Suprapubic skin (tissue), 4 donors: Measurements from ENCODE around the gene MPDU1. TPM values are rescaled to one million over a fixed set of nuclear protein-coding genes. Genes with fewer than 3 reads are reported as not detected.

Experiments
- DNase-seq, 2 donors: peaks; one replicate each; pipeline ENCODE4 v3.0.0-alpha.2; 2019; ENCODE audit warnings: low spot score in 2 of 2
- H3K27ac ChIP-seq: fragments of 200-600 bp; sonication (generic); one replicate; pipeline ENCODE4 v1.5.1; 2019
- H3K27me3 ChIP-seq: fragments of 200-600 bp; sonication (generic); one replicate; pipeline ENCODE4 v1.5.1; 2019
- H3K36me3 ChIP-seq: fragments of 200-600 bp; sonication (generic); one replicate; pipeline ENCODE4 v1.5.1; 2019
- H3K4me1 ChIP-seq: fragments of 200-600 bp; sonication (generic); one replicate; pipeline ENCODE4 v1.5.1; 2019
- H3K4me3 ChIP-seq: fragments of 200-600 bp; sonication (generic); one replicate; pipeline ENCODE4 v1.5.1; 2019; ENCODE audit warnings: mild to moderate bottlenecking
- H3K9me3 ChIP-seq: fragments of 200-600 bp; sonication (generic); one replicate; pipeline ENCODE4 v1.5.1; 2019
- CTCF ChIP-seq, 2 donors: fragments of 200-600 bp in 1 of 2; fragments of 450-650 bp in 1 of 2; sonication (generic) in 1 of 2; IDR thresholded peaks; one replicate each; pipeline ENCODE4 v1.5.1; 2016 to 2019; ENCODE audit warnings: antibody characterized with exemption in 2 of 2, mild to moderate bottlenecking in 1 of 2, moderate library complexity in 1 of 2
- EP300 ChIP-seq: sonication (generic); formaldehyde crosslinking; IDR thresholded peaks from one replicate; pipeline ENCODE4 v1.6.1; 2017; ENCODE audit warnings: antibody characterized with exemption
- POLR2A ChIP-seq, 2 donors: fragments of 450-650 bp; IDR thresholded peaks; one replicate each; pipeline ENCODE4 v1.6.1; 2017; ENCODE audit warnings: antibody characterized with exemption in 2 of 2, mild to moderate bottlenecking in 2 of 2, moderate library complexity in 2 of 2
- POLR2AphosphoS5 ChIP-seq, 3 donors: sonication (generic); formaldehyde crosslinking; IDR thresholded peaks; one replicate each; pipeline ENCODE4 v1.6.1; 2017; ENCODE audit warnings: antibody characterized with exemption in 3 of 3
- WGBS: methylation state at CpG from one replicate; pipeline ENCODE4 v1.1.5; 2018; 5-methylcytosine and 5-hydroxymethylcytosine counted together
- total RNA-seq, 4 donors: library from RNA; depleted of rRNA; stranded (reverse); fragments of >200 nt; gene quantifications; one replicate each; pipeline ENCODE4 v1.1.0, GENCODE V29; 2016

The MPDU1 gene
- total RNA-seq, 4 donors from 2014 or later: 54.3 to 104 (median 86.3) TPM

DNA sequence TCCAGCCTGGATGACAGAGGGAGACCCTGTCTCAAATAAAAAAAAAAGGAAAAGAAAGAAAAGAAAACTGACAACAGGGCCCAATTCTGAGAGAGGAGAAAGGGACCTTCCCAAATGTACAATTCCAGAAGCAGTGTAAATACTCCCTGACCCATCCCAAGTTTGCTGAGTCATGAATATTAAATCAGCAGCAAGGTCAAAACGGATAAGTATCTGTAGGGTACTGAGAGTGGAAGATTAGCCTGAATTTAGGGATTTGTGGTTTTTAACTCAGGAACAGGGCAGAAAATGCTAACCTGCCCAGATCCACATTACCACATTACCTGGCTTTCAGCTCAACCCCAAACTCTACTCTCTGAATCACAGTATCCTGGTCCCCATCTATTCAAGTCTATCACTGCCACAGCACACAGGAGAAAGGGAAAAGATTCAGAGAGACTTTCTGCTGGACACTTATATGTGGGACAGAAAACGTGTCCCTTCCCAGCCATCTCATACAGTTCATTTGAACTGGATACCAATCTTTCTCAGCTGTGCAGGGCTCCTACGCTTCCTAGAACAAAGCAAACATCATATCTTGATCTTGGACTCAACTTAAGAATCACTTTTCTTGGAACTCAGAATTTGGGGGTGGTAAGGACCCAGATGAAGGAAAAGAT, 28.1 kb downstream of the MPDU1 start:
- 64% methylated on average over 3 of the region's 3 CpGs for WGBS
- TF ChIP-seq POLR2A (IDR thresholded peaks at IDR 0.05): no peak
- TF ChIP-seq POLR2AphosphoS5 (IDR thresholded peaks at IDR 0.05): no peak
- no peak for TF ChIP-seq CTCF (IDR thresholded peaks at IDR 0.05)
- TF ChIP-seq EP300: no peak
- DNase-seq: no peak
- Histone ChIP-seq H3K4me3 (no peak overlapping the region), H3K9me3 (no peaks in the 10 kb centered on the region), H3K4me1 (peaks cover 49% of the 10 kb centered on the region), H3K27me3 (no peaks in the 10 kb centered on the region), H3K27ac (no peak overlapping the region), H3K36me3 (peaks cover 11% of the 10 kb centered on the region)

DNA sequence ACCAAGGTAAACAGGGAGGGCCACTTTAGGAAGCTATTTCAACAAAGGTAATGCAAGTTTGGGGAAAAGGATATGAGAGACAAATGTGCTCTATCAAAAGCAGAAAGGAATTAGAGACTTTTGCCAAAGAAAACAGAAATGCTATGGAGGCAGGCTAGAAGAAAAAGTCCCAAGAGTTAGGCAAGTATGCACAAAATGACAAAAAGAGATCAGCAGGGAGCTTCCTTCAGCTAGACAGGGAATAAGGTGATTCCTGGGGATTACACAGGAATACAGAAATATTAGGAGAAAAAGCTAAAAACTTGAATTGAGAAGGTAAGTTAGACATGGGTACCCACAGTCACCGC, 28.6 kb downstream of the MPDU1 start:
- DNase-seq: no peak
- no peak for TF ChIP-seq EP300
- TF ChIP-seq POLR2AphosphoS5 (IDR thresholded peaks at IDR 0.05): no peak
- no peak for TF ChIP-seq POLR2A (IDR thresholded peaks at IDR 0.05)
- TF ChIP-seq CTCF (IDR thresholded peaks at IDR 0.05): no peak

DNA sequence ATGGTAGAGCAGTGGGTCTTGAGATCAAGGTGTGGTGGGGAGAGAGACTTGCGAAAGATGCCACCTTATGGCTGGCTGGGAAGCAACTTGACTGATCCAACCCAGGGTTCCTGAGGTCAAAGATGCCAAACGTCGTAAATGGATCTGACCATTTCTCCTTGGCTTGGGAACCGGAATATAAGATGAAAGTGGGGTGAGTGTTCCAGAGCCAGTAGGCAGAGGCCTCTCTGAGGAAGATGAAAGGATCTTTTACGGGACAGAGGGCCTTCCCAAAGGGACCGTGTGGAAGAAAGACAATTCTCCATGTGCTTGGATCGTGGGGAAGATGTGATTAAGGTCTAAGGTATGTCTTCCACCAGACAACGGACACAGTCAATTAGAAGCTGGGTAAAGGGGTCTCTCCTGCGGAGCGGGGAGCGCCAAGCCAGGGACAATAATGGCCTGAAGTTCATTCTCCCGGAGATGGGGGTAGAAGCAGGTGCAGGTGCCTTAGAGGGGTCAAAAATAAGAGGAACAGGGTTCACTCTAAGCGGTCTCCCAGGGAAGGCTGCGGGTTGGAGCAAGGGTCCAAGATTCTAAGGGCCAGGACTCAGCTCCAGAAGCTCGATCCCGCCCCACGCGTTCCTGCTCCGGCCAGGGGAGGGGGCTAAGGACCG, 30.2 kb downstream of the MPDU1 start:
- peaks cover 11% of the 10 kb centered on the region for H3K36me3 ChIP-seq
- no peaks in the 10 kb centered on the region for H3K27me3 ChIP-seq
- H3K9me3 ChIP-seq: no peaks in the 10 kb centered on the region
- 5% methylated on average over 19 of the region's 20 CpGs for WGBS
- H3K4me3 ChIP-seq: peak overlapping the region; percentile 83
- peaks cover 49% of the 10 kb centered on the region for H3K4me1 ChIP-seq
- H3K27ac ChIP-seq: peak overlapping the region; percentile 94
- TF ChIP-seq EP300 (no peak), POLR2AphosphoS5 (IDR thresholded peaks at IDR 0.05) (no peak), POLR2A (IDR thresholded peaks at IDR 0.05) (no peak), CTCF (IDR thresholded peaks at IDR 0.05) (no peak)
- DNase-seq: no peak

More for the DNA sequence above, 28.6 kb downstream of the MPDU1 start:
- 97% methylated on average over 1 of the region's 1 CpG for WGBS
- no peaks in the 10 kb centered on the region for H3K9me3 ChIP-seq
- H3K36me3 ChIP-seq: peaks cover 11% of the 10 kb centered on the region
- H3K27me3 ChIP-seq: no peaks in the 10 kb centered on the region
- no peak overlapping the region for H3K4me3 ChIP-seq
- H3K4me1 ChIP-seq: peaks cover 49% of the 10 kb centered on the region
- no peak overlapping the region for H3K27ac ChIP-seq

DNA sequence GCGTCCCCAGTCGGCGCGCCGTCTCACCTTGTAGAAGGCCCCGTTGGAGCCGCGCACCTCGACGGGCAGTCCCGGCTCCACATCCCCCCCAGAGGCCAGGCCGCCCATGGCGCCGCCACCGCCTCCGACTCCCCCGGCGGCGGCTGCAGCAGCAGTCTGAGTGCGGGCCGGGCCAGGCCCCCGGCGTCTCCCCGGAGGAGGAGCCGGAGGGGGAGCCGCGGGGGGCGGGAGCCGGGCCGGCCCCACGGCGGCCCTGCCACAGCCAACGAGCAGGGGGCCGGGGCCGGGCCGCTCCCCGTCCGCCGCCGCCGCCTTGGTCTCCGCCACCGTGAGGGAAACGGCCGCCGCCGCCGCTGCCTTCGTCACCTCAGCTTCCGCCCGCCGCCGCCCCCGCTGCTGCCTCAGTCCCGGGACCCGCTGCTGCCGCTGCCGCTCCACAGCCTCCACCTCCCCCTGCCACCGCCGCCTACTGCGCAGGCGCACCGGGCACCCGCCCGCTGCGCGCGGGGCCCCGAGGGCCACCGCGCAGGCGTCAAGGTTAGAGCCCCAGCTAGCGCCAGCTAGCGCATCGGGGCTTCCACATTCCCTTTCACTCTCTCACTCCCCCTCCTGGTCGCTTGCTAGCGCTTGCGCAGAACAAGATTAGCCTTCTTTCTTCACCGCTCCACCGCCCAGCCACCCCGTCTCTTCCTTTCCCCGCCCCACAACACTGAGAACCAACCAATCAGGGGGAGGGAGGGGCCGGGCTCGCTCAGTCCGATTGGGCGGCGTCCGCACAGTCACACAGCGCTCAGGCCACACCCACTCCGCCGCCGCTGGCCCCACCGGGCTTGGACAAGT, 31.0 kb downstream of the MPDU1 start, which contains the start of gene FXR2:
TSS of gene FXR2 (minus strand) at position 473 of the 840 bp plus-strand sequence. CDS start at position 108, 365 bp downstream.
- Histone ChIP-seq H3K36me3 (peaks cover 11% of the 10 kb centered on the region), H3K9me3 (no peaks in the 10 kb centered on the region), H3K27me3 (no peaks in the 10 kb centered on the region), H3K27ac (peak within 1 kb of the TSS; percentile 94), H3K4me3 (peak within 1 kb of the TSS; percentile 83), H3K4me1 (peaks cover 44% of the 10 kb centered on the region)
- TF ChIP-seq EP300 (no peak), CTCF (IDR thresholded peaks at IDR 0.05) (peak; percentile 54 to 81), POLR2AphosphoS5 (IDR thresholded peaks at IDR 0.05) (no peak), POLR2A (IDR thresholded peaks at IDR 0.05) (peak in 1 of 2 donors; percentile 70)
- peak; percentile 100 for DNase-seq
- WGBS: under 1% methylated on average over 36 of the region's 93 CpGs
